ENCODE results near the gene ZMIZ2.
A peak's percentile ranks its signal among the peaks of the same experiment; 100 is the strongest.

ZMIZ2 gene

DNA sequence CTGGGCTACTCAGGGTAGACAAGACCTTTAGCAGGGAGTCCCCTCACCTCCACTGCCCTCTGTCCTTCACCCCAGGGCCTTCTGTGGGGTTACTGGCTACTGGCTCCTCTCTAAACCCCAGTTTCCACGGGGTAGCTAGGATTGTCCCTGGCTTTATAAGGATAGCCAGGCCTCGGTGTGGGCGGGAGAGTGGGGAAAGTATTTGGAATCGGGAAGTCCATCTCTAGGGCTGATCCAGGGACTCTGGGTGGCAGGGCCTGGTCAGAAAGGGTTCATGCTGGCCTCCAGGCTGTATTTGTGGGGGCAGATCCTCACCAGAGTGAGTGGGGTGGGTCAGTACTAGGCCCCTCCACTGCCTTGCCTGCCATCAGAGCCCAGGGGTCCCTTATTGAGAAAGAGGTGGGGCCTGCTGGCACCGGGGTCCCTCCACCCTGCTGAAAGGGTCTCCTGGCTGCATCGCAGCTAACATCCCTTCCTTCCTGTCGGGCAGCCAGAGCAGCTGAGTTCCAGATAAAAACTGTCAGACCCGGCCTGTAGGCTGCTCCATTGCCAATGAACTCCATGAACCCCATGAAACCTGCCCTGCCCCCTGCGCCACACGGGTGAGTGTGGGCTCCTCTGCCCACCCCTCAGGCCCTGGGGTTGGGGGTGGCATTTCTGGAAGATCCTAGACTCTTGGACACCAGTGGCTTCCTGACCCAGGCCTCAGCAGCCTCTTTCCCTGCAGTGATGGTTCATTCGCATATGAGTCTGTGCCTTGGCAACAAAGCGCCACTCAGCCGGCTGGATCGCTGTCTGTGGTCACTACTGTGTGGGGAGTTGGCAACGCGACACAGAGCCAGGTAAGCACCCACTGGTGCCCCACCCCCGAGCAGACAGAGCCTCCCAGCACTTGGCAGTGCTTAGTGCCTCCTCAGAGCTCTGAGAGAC lies 7.3 kb downstream of the ZMIZ2 start:
- peak; percentile 17 for DNase-seq (ENCODE audit: low spot score)

DNA sequence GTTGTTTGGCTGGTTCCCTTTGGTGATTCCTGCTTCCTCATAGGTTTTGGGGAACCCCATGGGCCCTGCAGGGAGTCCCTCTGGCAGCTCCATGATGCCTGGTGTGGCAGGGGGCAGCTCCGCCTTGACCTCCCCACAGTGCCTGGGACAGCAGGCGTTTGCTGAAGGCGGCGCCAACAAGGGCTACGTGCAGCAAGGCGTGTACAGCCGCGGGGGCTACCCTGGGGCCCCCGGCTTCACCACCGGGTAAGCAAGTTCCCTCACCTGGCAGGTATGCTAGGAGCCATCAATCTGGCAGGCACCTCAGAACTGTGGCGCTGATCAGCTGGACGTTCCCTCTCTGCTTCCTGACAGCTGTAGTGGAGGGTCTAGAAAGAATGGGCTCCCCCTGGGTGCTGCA lies 8.3 kb downstream of the ZMIZ2 start:
- DNase-seq (ENCODE audit: low spot score), result peak; percentile 16

DNA sequence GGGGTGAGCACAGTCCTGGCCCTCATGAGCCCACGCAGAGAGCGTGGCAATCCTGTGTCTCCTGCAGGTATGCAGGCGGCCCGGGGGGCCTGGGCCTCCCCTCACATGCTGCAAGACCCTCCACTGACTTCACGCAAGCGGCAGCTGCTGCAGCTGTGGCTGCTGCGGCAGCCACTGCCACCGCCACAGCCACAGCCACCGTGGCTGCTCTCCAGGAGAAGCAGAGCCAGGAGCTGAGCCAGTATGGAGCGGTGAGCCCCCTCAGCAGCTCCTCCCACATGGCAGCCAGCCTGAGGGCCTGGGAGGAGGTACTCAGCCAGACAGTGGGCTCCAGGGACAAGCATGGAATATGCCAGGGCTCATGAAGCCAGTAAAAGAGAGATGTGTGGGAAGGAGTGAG lies 8.7 kb downstream of the ZMIZ2 start:
- peak; percentile 39 for DNase-seq (ENCODE audit: low spot score)

DNA sequence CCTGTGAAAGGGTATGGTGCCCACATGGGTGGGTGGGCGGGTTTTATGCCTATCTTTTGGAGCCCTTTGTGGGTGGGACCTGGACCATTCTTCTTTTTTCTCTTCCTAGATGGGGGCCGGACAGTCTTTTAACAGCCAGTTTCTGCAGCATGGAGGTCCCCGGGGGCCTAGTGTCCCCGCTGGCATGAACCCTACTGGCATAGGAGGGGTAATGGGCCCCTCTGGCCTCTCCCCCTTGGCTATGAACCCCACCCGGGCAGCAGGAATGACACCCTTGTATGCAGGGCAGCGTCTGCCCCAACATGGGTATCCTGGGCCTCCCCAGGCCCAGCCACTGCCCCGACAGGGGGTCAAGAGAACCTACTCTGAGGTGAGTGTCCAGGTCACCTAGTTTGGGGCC lies 9.1 kb downstream of the ZMIZ2 start:
- DNase-seq (ENCODE audit: low spot score), result peak; percentile 18

DNA sequence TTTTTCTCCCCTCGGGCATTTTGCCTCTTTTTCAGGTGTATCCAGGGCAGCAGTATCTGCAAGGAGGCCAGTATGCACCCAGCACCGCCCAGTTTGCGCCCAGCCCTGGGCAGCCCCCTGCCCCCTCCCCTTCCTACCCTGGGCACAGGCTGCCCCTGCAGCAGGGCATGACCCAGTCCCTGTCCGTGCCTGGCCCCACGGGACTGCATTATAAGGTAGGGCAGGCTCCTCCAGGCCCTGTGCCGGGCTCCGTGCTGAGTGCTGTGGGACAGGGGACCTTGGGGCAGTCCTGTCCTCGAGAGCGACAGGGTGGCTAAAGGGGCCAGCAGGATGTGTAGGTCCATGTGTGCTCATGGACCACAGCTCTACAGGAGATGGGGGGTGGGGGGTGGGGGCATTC lies 10.6 kb downstream of the ZMIZ2 start:
- peak; percentile 25 for DNase-seq (ENCODE audit: low spot score)

DNA sequence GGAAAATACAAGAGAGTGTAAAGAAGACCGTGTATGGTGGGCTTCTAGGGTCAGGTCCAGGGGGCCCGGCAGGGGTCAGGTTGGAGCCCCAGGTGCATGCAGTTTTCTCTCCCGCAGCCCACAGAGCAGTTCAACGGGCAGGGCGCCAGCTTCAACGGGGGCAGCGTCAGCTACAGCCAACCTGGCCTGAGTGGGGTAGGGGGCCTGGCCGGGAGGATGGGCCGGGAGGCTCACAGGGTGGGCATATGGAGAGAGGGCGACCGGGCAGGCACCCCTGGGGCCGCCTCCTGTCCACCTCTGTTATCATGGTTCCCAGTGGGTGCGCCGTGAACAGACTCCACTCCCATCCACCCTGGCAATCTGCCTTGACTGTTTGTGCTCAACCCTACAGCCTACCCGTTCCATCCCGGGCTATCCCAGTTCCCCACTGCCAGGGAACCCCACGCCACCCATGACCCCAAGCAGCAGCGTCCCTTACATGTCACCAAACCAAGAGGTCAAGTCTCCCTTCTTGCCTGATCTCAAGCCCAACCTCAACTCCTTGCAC lies 11.5 kb downstream of the ZMIZ2 start:
- peak; percentile 16 for DNase-seq (ENCODE audit: low spot score)

DNA sequence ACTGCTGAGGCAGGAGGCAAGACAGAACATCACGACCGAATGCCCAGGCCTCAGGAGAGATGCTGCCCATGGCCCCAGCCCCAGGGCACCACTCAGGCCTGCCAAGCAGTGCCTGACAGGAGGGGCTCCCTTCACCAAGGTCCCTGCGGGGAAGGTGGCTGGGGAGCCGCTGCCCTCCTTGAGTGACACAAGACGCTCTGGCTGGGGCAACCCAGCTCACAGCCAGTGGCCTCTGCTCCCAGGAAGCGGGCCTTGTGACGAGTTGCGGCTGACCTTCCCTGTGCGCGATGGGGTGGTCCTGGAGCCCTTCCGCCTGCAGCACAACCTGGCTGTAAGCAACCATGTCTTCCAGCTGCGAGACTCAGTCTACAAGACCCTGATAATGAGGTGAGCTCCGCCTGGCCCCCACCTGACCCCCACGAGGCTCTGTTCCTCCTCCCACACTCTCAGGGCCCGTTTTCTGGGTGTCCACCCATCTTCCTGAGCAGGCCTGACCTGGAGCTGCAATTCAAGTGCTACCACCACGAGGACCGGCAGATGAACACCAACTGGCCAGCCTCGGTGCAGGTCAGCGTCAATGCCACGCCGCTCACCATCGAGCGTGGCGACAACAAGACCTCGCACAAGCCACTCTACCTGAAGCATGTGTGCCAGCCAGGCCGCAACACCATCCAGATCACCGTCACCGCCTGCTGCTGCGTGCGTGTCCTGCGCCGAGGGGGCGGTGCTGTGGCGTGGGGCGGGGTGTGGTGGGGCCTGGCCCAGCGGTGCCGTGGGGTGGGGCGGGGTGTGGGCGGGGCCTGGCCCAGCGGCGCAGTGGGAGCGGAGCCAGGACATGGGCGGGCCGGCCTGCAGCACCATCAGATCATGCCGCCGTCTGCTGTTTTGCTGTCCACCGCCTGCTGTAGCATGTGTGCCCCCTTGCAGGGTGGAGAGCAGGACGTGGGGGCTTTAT lies 12.8 kb downstream of the ZMIZ2 start:
- DNase-seq (ENCODE audit: low spot score), result no peak

DNA sequence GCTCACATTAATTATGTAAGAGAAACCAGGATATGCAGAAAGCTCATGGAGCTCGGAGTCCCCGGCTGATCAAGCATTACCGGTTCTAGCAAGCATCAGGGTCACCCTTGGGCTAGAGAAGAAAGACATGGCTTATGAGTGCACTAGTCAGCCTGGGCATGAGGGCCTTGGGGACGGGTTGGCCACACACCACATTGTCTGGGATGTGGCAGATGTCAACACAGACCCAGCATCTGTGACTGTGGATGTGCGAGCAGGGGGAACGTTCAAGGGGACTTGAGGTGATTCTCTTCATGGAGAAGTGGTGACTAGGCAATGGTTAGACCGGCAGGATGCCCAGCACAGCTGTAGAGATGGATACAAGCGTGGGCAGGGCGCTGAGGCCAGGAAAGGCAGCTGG lies 13.7 kb downstream of the ZMIZ2 start:
- DNase-seq (ENCODE audit: low spot score), result no peak

DNA sequence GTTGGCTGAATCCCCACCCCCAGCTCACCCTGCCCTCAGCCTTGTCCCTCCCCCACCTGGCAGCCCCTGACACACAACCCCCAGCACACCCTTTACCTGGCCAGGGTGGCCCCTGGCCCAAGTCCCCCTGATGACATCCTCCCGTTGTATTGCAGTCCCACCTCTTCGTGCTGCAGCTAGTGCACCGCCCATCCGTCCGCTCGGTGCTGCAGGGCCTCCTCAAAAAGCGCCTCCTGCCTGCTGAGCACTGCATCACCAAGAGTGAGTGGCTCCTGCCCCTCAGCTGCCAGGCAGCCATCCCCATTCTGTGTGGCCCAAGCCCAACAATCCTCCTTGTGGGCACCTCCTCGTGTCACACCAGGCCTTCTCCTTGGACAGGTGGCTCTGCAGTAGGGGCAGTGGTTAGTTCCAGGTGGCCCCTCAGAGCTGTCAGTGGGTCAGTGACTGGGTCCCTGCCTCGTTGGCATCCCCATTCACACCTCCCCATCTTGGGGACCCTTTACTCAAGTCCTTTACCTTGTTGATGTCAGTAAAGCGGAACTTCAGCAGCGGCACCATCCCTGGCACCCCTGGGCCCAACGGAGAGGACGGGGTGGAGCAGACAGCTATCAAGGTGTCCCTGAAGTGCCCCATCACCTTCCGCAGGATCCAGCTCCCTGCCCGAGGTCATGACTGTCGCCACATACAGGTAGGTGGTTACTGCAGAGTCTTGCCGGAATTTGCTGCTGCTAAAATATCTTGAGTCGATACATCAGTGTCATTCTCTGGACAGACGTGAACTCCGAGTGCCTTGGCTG lies 14.3 kb downstream of the ZMIZ2 start:
- DNase-seq (ENCODE audit: low spot score), result peak; percentile 24

DNA sequence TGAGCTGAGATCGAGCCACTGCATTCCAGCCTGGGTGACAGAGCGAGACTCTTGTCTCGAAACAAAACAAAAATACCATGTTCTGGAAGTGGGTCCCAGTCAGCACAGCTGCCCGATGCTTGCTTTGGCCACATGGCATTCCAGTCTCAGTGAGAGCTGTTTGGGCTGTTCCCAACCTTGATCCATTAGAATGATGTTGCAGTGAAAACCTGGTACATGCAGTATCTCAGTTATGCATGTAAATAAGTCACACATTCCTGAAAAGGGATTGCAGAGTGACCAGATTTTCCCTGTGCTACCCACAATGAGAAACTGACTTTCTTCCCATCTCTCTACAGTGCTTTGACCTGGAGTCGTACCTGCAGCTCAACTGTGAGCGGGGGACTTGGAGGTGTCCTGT lies 15.4 kb downstream of the ZMIZ2 start:
- no peak for DNase-seq (ENCODE audit: low spot score)

DNA sequence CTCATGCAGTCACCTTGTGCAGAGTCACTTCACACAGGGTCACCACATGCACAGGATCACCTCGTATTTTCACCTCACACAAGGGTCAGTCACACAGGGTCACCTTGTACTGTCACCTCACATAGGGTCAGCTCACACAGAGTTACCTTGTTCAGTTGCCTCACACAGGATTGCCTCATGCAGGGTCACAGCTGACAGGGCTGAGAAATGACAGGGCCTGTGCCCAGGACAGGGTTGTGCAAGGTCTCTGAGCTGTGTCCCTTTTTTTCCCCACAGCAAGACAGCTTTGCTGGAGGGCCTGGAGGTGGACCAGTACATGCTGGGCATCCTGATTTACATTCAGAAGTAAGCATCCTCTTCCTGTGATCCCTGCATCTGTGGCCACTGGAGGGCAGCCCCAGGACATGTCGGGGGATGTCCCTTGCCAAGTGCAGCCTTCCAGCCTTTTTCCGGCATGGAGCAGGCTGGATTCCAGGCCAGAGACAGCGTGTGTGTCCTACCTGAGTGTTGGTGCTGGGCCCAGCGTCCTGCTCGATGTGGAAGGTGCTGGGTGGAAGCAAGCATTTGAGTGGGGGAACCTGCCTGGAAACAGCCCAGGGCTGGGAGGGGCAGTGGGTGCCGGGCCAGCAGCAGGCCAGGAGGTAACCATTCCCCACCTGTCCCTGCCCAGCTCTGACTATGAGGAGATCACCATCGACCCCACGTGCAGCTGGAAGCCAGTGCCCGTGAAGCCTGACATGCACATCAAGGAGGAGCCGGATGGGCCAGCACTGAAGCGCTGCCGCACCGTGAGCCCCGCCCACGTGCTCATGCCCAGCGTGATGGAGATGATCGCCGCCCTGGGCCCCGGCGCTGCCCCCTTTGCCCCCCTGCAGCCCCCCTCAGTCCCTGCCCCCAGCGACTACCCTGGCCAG lies 16.3 kb downstream of the ZMIZ2 start:
- peak; percentile 37 for DNase-seq (ENCODE audit: low spot score)

DNA sequence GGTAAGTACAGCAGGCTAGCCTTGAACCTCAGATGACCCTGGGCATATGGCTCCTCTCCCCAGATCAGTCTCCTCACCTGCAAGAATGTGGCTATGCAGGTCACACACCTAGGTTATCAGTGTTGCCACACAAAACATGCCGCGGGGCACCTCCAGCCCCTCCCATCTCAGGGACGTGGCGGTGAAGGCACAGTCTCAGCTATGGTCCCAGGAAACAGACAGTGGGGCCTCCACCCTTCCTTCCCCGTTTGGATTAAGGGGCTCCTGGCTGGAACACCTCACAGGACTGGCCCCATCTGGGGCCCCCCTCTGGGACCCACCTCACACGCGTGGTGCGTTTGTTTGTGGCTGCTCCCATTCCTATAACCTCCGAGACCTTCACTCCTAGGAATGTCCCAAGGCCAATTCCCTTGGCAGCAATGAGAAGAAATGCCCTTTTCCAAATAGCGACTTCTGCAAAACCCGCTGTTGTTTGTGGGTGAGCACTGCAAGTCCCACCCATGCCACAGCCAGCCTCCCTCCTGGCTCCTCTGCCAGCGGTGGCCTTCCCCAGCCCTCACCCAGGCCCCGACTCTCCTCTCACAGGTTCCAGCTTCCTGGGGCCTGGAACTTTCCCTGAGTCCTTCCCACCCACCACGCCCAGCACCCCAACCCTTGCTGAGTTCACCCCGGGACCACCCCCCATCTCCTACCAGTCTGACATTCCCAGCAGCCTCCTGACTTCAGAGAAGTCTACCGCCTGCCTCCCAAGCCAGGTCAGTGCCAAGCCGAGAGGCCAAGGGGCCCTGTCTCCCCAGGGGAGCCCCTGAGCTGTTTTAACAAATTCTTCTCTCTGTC lies 17.1 kb downstream of the ZMIZ2 start:
- peak; percentile 11 for DNase-seq (ENCODE audit: low spot score)

DNA sequence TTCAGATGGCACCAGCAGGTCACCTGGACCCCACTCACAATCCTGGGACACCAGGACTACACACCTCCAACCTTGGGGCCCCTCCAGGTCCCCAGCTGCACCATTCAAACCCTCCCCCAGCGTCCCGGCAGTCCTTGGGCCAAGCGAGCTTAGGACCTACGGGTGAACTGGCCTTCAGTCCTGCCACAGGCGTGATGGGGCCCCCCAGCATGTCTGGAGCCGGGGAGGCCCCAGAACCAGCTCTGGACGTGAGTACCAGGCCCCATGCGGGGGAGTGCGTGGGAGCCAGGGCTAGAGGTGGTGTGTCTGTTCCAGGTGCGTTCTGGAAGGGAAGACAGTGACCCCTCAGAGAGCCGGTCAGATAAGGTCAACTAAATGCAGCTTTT lies 17.8 kb downstream of the ZMIZ2 start:
- DNase-seq (ENCODE audit: low spot score), result peak; percentile 12

DNA sequence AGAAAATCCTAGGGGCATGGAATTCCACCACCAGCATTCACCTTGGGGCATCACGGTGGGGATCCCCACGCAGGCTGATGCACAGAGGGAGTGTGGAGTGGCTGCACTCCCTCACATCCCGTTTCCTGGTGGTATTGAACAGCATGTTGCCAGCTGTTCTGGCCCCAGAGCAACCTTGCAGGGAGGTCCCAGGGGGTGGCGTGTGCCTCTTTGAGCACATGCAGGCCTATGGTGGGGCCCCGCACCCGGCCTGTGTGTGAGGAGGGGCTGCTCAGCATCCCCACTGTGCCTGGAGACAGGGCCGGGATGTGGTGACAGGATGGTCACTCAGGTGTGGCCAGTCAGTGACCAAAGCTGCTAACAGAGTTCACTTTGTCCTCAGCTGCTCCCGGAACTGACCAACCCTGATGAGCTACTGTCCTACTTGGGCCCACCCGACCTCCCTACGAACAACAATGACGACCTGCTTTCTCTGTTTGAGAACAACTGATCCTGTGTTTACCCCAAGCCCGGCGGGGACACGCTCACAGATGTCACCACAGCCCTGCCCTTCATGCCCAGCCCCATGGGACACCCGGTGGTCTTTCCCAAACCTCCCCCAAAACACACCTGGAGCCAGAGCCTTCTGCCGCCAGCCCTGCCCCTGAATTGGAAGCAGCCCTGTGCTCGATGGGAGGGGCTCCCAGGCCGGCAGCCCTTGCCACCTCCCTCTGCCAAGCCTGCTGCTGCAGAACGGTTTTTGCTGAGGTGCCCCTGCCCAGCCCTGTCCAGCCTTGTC lies 18.7 kb downstream of the ZMIZ2 start:
- DNase-seq (ENCODE audit: low spot score), result peak; percentile 22

DNA sequence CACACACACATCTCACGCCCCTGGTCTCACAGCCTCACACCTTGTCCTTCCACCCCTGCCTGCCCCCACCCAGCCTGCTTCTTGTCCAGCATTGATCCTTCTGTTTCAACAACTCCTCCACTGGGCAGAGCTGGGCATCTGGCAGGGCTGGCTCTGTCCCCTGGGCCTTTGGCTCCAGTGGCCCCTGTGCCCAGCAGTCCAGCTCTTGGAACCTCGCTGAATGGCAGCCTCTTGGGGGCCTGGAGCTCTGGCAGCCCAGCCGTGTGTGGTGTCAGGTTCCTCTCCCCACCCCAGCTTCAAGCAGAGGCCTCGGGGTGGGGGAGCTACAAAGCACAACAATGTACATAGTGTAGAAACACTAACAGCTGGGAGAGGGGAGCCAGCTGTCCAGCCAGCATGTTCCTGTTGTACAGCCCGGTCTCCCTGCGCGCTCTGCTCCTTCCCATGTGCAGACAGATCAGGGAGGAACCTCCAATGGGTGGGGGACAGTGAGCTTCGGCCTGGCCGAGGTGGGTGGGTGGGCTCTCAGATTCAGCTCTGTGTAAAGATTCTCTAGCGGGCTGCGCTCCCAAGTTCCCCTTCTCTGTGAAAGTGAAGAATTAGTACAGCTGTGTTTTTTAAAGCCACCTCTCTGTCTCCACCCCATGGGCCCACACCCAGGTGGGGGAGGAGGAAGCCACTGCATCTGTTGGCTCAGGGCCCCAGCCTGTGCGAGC lies 19.4 kb downstream of the ZMIZ2 start:
- peak; percentile 24 for DNase-seq (ENCODE audit: low spot score)

DNA sequence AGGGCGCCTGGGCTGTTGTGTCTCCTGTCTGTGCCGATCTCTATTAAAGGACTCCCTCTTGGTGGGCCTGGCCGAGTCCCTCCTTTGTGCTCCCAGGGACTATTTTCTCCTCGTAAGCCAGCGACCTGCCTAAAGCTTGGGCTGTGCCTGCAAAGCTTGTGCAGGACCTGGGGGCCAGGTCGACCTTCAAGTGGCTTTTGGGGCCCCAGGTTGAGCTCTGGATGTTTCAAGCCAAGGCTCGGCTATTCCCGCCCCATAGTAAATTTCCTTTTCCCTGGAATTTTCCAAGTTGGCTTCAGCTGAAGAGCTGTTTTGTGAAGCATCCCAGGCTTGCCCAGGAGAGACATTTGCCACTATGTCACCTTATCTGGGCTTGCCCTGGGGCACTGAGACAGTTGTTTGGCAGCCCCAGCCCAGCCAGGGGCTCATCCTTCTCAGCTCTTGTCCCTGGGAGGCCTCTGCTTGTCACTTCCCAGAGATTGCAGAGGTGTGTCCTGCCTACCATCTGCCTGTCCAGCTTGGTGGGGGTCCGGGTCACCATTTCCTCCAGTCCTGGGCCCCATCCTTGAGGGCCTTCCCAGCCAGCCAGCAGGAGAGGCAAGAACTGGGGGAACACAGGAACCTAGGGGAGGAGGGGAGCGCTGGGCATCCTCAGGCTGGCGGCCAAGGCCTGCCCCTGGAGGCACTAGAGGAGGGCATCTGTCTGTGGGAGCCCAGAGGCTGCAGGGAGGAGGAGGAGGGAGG lies 20.2 kb downstream of the ZMIZ2 start:
- DNase-seq (ENCODE audit: low spot score), result peak; percentile 30

DNA sequence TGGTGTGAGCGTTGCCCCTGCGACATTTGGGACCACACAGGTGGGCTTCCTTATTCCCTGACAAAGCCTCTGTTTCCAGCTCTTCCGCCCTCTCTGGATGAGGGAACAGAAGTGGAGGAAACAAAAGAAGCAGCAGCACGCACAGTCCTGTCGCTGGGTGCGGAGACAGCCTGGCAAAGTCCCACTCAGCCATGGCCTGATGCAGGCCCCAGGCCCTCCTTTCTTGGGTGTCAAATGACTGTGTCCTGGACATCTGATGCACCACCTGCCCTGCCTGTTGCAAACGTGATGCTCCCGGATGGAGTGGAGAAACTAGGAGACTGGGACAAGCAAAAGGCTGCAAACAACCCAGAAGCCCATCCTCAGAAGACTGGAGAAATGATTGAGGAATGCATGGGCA lies 20.7 kb downstream of the ZMIZ2 start:
- peak; percentile 16 for DNase-seq (ENCODE audit: low spot score)

Data from D341Med (cell line).